Neural progenitor cell (in vitro differentiated cells): ENCODE measurements around the gene CHST12.

Experiments
- EZH2phosphoT487 ChIP-seq: fragments of 200-600 bp; sonication (generic); IDR thresholded peaks from 2 replicates; pipeline ENCODE4 v1.6.1; 2017; ENCODE audit warnings: antibody characterized with exemption
- TF ChIP-seq, protein P1 (sequence below): fragments of 200-600 bp; sonication (generic); IDR thresholded peaks from 2 replicates; pipeline ENCODE4 v1.5.1; 2017; ENCODE audit warnings: antibody characterized with exemption, mild to moderate bottlenecking

DNA sequence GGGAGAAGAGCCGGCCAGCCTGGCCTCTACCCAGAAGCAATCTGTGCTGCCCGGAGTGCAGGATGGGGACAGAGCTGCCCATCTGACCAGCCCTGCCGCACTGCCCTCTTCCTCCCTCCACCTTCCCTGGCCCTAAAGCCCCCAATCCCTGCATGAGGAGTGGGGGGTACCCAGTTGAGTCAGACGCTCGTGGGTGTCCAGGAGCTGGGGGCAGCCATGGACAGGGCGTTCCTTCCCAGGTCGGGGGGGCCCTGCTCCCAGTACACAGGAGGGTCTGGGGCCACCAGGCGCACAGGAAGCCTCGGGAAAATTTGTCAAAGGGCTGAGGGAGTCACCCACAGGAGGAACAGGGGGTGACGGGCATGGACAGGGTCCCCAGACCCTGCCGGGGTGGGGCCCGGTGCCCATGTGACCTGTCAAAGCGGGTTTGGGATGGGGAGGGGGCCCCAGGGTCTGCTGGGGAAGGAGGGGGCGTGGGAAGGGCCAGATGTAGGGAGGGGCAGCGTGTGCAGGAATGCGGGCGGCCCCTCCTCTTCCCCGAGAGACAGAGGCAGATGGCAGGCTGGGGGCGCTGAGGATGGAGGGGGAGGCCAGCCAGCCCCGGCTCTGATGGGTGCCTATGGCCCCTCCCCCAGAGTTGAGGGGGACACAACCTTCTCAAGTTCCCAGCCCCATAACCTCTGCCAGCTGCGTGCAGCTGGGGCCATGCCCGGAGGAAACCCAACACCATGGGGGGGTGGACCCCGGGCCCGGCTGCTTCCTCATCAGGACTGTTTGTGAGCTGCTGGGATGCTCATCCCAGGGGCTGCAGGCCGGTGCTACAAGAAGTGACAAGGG is 94.3 kb downstream of the CHST12 start:
- TF ChIP-seq EZH2phosphoT487, result no peak
- TF ChIP-seq, protein P1, sequence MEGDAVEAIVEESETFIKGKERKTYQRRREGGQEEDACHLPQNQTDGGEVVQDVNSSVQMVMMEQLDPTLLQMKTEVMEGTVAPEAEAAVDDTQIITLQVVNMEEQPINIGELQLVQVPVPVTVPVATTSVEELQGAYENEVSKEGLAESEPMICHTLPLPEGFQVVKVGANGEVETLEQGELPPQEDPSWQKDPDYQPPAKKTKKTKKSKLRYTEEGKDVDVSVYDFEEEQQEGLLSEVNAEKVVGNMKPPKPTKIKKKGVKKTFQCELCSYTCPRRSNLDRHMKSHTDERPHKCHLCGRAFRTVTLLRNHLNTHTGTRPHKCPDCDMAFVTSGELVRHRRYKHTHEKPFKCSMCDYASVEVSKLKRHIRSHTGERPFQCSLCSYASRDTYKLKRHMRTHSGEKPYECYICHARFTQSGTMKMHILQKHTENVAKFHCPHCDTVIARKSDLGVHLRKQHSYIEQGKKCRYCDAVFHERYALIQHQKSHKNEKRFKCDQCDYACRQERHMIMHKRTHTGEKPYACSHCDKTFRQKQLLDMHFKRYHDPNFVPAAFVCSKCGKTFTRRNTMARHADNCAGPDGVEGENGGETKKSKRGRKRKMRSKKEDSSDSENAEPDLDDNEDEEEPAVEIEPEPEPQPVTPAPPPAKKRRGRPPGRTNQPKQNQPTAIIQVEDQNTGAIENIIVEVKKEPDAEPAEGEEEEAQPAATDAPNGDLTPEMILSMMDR, result no peak
